Measurements from ENCODE around the gene FAM171A1.
"Not testable (repeated sequence)": the region's sequence is repeated elsewhere in the genome, so short reads cannot be mapped to it uniquely, and the experiment has no call there.

FAM171A1 gene

GRCh38 chr10:15341502-15342128 is 29.5 kb downstream of the FAM171A1 start:
- TF ChIP-seq CTCF (IDR thresholded peaks at IDR 0.05; ENCODE audit: low read depth, low read length, missing control alignments): no peak
- no peak overlapping the region for H3K4me3 ChIP-seq (ENCODE audit: low read depth, low read length)
- DNase-seq (ENCODE audit: low read depth): no peak
- in situ Hi-C loops (cut with HindIII; ENCODE audit: low sequenced_read_pairs): no loop called here

GRCh38 chr10:15339892-15340291 is 31.2 kb downstream of the FAM171A1 start:
- no peak for TF ChIP-seq CTCF (IDR thresholded peaks at IDR 0.05; ENCODE audit: low read depth, low read length, missing control alignments)
- DNase-seq (ENCODE audit: low read depth): no peak

GRCh38 chr10:15337441-15337923 is 33.6 kb downstream of the FAM171A1 start:
- DNase-seq (ENCODE audit: low read depth); in situ Hi-C loops (cut with HindIII; ENCODE audit: low sequenced_read_pairs); H3K4me3 ChIP-seq (ENCODE audit: low read depth, low read length): not testable (repeated sequence)

More at GRCh38 chr10:15339892-15340291, 31.2 kb downstream of the FAM171A1 start:
- in situ Hi-C loops (cut with HindIII; ENCODE audit: low sequenced_read_pairs): no loop called here
- no peak overlapping the region for H3K4me3 ChIP-seq (ENCODE audit: low read depth, low read length)

GRCh38 chr10:15336211-15336610 is 34.9 kb downstream of the FAM171A1 start:
- no peak for DNase-seq (ENCODE audit: low read depth)

GRCh38 chr10:15335508-15335907 is 35.6 kb downstream of the FAM171A1 start:
- no peak for DNase-seq (ENCODE audit: low read depth)
- no peak overlapping the region for H3K4me3 ChIP-seq (ENCODE audit: low read depth, low read length)
- TF ChIP-seq CTCF (IDR thresholded peaks at IDR 0.05; ENCODE audit: low read depth, low read length, missing control alignments): no peak
- in situ Hi-C loops (cut with HindIII; ENCODE audit: low sequenced_read_pairs): no loop called here

More at GRCh38 chr10:15336211-15336610, 34.9 kb downstream of the FAM171A1 start:
- TF ChIP-seq CTCF (IDR thresholded peaks at IDR 0.05; ENCODE audit: low read depth, low read length, missing control alignments): no peak
- no peak overlapping the region for H3K4me3 ChIP-seq (ENCODE audit: low read depth, low read length)
- in situ Hi-C loops (cut with HindIII; ENCODE audit: low sequenced_read_pairs): no loop called here

GRCh38 chr10:15334650-15335323 is 36.3 kb downstream of the FAM171A1 start:
- H3K4me3 ChIP-seq (ENCODE audit: low read depth, low read length): no peak overlapping the region
- no peak for TF ChIP-seq CTCF (IDR thresholded peaks at IDR 0.05; ENCODE audit: low read depth, low read length, missing control alignments)
- no peak for DNase-seq (ENCODE audit: low read depth)
- in situ Hi-C loops (cut with HindIII; ENCODE audit: low sequenced_read_pairs): no loop called here

Measured in astrocyte of the cerebellum (primary cell).